Stromal cell of bone marrow (primary cell): ENCODE data around the gene PYGB.
A peak's percentile ranks its signal among the peaks of the same experiment; 100 is the strongest.
"Not testable (repeated sequence)": the region's sequence is repeated elsewhere in the genome, so short reads cannot be mapped to it uniquely, and the experiment has no call there.

ENCODE experiments used
- DNase-seq: peaks from one replicate; pipeline ENCODE4 v3.0.0-alpha.2; 2012; ENCODE audit warnings: low read depth

Gene PYGB

DNA sequence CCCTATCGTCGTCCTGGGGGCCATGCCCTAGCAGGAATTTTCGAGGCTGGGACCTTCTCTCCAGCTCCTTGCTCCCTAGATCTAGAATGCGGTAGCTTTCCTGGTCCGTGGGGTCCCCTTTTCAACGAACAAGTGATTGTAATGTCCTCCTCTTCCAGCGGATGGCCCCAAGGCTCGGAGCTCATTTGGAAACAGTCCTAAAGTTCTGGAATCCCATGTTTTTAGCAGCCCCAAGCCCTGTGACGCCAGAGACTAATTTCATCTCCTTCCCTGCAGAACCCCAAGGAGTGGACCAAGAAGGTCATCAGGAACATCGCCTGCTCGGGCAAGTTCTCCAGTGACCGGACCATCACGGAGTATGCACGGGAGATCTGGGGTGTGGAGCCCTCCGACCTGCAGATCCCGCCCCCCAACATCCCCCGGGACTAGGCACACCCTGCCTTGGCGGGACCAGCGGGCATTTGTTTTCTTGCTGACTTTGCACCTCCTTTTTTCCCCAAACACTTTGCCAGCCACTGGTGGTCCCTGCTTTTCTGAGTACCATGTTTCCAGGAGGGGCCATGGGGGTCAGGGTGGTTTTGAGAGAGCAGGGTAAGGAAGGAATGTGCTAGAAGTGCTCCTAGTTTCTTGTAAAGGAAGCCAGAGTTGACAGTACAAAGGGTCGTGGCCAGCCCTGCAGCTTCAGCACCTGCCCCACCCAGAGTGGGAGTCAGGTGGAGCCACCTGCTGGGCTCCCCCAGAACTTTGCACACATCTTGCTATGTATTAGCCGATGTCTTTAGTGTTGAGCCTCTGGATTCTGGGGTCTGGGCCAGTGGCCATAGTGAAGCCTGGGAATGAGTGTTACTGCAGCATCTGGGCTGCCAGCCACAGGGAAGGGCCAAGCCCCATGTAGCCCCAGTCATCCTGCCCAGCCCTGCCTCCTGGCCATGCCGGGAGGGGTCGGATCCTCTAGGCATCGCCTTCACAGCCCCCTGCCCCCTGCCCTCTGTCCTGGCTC is 48.5 kb downstream of the PYGB start:
- peak; percentile 23 for DNase-seq

DNA sequence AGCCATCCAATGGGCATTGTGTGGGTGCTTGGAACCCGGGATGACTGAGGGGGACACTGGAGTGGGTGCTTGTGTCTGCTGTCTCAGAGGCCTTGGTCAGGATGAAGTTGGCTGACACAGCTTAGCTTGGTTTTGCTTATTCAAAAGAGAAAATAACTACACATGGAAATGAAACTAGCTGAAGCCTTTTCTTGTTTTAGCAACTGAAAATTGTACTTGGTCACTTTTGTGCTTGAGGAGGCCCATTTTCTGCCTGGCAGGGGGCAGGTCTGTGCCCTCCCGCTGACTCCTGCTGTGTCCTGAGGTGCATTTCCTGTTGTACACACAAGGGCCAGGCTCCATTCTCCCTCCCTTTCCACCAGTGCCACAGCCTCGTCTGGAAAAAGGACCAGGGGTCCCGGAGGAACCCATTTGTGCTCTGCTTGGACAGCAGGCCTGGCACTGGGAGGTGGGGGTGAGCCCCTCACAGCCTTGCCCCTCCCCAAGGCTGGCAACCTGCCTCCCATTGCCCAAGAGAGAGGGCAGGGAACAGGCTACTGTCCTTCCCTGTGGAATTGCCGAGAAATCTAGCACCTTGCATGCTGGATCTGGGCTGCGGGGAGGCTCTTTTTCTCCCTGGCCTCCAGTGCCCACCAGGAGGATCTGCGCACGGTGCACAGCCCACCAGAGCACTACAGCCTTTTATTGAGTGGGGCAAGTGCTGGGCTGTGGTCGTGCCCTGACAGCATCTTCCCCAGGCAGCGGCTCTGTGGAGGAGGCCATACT is 49.4 kb downstream of the PYGB start:
- DNase-seq: no peak

DNA sequence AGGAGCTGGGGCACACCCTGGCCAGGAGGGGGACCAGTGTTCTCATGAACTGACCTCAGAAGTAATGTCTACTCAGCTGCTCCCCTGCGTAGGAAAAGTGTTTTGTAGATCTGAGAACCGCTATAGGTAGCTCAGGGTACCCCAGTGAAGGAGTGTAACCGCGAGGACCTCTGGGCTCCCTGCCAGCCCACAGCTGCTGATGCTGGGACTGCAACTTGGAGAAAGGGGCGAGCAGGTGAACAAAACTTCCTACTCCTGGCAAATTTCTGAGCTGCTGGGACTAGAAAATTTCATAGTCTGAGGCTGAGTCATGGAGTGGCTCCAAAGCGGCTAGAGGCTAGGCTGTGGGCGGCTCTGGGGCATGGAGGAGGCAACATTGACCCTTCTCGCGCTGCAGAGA is 51.9 kb downstream of the PYGB start:
- DNase-seq: no peak

DNA sequence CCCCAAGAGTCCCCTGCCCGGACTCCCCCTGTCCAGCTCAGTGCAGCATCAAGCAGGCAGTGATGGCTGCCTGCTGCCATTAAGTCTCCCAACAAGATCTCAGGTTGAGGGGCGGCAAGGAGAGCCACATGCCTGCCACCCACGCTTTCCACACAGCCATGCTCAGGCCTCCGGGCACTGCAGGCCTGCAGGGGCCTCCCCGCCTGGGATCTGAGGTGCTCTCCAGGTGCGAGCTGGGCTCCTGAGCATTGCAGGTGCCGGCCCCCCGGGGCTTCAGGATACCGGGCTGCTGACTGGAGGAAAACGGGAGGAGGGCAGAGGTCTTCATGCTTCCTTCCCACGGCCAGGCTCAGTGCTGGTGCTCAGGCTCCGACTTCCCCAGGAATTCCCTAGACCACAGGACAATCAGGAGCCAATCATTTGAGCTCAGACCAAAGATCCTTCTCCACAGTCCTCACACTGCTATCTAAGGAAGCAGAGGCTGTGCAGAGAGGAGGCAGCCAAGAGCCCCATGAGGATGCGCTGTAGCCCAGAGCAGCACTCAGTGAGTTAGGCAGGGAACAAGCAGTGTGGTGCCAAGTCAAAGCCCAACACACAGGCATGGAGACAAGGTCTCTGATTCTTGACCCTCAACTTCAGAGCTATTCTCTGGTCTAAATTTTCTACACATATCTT is 52.7 kb downstream of the PYGB start:
- DNase-seq: no peak

DNA sequence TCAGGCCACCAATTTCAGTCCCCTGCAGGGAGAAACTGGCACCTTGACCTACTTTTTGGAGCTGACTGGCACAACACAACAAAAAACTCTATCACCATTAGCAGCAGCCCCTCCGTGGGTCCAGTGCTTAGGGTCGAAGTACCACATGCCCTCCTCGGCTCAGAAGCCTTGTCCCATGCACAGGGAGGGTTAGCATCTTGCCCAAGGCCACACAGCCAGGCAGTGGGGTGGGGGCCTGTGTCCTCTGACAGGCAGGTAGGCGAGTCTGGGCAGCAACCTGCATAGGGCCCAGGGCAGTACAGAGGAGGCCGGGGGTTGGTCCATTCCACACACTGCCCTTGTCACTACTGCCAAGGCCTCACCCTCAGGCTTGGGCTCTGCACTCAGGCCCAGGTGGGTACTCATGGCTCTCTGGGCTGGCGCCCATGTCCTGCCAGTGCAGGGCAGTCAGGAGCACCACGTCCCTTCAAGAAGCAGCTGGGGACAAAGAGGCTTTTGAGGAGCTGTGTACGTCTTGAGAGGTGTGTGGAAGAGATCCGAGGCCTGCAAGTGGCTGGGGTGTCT is 53.6 kb downstream of the PYGB start:
- DNase-seq: no peak

DNA sequence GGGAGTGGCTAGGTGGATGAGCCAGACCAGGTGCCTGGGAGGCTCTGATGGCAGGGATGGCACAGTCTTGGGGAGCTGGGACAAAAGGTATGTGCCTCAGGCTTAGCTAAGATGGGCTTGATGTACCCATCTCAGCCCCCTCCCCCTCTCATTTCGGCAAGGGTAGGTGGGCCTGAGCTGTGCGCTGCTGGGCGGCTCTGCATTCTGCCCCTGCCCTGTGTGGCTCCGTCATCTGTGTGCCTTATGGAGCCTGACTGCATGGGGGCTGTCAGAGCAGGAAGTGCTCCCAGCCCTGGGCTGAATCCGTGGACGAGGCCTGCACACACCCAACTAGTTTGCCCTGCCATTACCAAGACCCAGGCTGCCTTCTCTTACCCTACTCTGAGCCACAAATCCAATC is 54.7 kb downstream of the PYGB start:
- no peak for DNase-seq

DNA sequence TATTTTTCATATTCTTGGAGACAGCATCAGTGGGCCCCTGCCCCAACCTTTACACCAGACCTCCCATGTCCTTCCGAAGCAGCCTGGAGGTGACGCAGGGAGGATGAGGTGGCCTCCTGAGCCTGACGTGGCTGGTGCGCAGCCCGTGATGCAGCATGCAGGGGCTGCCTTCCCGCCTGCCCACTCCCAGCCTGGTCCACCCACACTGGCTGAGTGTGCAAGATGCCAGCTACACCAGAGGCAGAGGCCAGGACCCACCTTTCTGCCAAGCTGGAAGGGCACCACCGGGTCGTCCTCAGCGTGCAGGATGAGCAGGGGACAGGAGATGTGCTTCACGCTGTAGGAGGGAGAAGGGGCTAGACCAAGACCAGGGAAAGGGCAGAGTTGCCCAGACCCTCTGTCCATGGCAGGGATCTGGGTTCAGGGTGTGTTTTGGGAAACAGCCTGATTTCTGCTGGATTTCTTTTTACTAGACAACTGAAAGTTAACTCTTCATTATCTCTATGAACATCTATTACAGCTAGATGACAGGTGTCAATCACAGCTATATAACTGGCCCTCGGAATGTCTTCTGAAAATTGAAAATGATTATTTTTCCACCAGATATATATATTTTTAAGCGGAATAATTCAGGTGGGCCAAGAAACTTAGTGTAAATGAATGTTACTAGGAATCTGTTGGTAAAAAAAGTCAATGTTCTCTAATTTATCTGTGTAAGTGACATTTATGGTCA is 55.6 kb downstream of the PYGB start:
- DNase-seq: no peak

DNA sequence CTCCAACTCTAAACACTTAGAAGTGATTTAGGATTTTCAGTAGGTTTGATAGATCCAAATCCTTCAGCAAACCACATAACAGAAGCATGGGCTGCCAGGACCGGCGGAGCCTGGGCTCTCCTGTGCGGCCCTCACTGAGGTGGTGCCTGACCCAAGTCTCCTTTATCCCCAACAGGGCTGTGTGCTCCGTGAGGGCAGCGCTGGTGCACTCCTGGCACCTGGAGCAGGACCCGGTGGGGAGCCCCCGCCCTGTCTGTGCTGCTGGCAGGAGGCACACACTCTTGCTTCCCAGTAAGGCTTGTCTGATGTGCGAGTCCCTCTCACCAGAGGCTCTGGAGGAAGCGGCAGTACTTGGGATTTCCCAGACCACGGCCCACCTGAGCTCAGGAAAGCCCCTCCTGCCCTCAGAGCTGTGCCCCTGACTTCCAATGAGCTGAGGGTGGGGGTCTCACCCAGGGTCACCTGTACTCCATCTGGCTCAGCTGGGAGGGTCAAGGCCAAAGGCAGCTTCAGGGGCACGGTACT is 56.2 kb downstream of the PYGB start:
- no peak for DNase-seq

DNA sequence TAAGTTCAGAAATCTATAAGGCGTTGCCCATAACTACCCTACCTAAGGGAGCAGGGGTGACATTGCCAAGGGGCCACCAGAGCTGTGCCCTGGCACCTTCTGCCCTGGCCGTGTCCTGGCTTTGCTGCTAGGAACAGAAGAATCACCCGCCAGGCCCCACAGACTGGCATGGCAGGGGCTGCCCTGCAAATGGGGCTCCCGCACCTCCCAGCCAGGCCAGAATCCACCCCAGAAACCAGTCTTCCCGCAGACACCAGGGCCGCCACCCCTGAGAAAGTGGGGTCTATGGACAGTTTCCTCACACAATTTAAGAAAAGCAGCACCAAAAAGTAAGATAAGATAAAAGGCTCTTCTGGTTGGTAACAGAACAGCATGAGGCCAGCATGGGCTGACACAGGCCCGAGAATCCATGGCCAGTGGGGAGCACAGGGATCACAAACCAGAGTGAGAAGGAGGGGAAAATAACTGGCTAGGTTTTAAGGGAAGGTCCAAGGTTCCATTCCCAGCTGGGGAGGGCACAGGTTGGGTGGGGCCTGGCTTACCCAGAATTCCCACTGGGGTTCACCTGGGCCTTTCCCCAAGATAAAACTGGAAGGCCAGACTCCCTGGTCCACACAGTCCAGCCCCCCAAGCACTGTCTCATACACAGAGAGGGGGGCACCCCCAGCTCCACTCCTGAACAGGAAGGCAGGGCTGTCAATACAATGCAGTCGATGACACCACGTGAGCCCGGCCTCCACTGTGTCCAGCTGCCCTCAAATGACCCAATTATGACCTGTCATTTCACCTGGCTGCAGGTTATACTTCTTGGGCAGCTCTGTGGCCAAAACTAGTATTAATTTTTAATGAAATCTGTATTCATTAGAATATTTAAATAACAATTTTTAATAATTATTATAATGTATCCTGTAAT is 59.4 kb downstream of the PYGB start:
- no peak for DNase-seq

DNA sequence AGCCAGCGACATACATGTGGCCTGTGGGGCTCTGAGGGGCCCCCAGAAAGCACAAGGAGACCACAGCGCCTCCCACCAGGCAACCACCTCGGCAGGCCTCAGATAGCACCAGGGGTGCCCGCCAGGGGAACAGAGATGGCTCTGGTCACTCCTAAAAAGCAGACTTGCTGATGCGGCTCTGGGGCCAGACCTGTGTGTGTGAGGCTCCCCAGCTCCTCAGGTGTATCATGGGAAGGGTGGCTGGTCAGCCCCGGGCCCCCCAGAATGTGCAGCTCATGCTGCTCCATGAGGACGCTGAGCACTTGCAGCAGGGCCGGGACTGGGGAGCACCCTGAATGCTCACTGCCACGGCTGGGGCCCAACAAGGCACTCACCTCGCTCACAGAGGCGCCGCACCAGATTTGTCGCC is 60.2 kb downstream of the PYGB start:
- DNase-seq: no peak

DNA sequence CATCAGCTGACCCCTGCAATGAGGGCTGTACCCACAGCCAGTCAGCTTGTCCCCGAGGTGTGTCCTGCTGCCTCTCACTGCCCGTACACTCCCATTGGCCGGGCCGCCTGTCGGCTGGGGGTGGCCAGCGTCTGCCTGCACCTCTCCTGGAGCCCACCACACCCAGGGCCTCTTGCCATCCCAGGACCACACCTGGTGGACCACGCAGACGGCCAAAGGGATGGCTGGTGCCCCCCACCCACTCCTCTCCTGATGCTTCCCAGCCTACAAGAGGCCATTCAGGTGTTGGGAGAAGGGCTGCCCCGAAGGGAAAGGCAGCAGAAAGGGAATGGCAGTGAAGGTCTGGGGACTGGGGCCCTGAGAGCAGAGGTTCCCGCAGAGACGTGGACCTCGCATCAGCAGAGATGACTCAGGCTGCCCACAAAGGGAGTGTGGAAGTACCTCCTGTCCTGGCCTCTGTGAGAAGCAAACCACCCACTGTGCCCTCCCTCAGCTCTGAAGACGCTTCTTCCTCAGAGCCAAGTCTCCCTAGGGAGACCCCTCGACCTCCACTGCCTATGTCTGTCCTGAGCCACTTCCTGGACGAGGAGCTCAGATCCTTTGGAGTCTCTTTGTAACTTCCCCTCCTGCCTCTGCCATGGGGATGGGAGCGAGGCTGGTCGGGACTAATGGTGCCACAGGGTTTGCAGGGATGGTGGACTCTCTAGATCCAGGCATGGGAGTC is 60.9 kb downstream of the PYGB start:
- peak; percentile 31 for DNase-seq

DNA sequence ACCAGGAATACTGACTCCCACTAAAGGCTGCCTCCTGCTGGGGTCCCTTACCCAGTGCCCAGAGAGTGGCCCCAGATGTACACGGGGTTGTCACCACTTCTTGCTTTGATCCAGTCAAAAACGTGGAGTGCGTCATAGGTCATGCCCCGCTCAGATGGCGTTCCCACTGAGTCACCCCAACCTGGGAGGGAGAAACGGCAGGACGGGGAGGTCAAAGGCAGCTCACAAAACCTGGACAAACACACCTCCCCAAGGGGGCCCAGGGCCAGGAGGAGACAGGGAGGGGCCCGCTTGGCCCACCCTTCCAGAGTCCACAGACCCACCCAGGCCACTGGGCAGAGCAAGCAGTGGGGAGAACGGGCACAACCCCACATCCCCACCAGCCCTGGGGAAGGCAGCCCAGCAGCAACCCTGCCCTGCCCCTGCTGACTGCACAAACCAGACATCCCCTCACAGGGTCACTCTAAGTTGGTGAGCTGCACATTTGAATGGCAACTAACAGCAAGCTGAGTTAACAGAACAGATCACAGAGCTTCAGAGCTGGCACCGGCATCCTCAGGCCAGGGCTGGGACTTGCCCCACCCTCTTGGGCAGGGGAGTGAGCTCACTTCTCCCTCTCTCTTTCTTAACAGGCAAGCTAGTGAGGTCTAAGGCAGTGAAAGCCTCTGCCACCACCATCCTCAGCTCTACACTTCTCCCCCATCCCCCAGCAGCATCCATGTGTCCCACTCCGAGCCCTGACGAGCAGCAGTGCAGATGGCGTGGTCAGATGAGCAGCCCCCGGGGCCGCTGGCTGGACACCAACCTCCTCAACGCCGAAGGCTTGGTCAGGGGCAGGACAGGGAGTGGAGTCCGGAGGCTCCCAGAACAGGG is 61.7 kb downstream of the PYGB start:
- DNase-seq: peak; percentile 82

DNA sequence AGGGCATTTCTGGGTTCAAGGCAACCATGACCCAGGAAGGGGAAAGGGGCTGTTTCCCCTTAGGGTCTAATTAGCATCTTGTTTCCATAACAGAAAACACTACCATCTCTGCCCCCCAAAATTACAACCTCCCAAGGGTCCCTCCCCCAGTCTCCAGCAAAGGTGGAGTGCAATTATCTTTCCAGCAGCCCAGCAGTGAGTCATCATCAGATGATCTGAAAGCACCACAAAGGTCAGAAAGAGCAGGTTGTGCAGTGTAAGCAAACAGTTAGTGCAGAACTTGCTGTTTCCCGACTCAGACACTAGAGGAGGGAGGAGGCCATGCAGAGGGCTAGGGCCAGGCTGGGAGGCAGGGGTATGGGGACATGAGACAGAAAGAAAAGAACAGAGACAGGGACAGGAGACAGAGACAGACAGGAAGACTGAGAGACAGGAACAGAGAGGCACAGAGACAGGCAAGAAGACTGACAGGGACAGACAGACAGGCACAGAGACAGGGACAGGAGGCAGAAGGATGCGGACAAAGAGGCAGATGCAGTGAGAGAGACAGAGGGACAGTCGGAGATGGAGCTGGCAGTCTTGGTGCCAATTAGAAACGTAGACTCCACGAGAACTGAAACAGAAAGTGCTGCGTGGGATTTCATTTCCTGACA is 62.5 kb downstream of the PYGB start:
- peak; percentile 90 for DNase-seq

DNA sequence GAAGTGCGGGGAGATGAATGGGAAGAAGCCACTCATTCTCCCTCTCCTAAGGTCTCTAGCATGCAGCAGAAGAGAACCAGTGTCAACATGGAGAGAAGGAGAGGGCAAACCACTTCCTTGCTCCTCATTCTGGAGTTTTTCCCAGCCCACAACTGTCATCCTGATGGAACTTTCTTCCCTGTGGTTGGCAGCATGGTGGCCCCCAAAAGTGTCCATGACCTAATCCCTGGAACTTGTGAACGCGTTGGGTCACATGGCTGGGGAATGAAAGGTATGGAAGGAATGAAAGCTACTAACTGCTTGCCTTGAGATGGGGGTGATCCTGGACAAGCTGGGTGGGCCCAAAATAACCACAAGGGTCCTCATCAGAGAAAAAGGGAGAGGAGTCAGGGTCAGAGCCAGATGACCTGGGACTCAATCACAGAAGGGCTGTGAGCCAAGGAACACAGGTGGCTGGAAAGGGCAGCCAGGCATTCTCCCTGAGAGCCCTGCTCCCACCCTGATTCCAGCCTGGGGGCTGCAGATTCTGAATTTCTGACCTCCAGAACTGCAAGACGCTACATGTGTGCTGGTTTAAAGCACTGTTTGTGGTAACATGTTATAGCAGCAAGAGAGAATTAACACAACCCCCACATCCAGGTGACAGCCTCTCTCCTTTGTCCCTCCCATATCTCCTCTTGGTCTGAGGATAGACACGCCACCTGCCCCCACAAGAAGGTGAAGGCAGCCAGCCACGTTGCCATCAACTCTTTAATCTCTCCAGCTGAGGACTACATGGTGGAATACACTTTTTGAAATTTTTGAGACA is 63.2 kb downstream of the PYGB start:
- DNase-seq: peak; percentile 59

DNA sequence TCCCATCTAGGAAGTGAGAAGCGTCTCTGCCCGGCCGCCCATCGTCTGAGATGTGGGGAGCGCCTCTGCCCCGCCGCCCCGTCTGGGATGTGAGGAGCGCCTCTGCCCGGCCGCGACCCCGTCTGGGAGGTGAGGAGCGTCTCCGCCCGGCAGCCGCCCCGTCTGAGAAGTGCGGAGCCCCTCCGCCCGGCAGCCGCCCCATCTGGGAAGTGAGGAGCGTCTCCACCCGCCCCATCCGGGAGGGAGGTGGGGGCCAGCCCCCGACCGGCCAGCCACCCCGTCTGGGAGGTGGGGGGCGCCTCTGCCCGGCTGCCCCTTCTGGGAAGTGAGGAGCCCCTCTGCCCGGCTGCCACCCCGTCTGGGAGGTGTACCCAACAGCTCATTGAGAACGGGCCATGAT is 64.8 kb downstream of the PYGB start:
- DNase-seq: not testable (repeated sequence)

DNA sequence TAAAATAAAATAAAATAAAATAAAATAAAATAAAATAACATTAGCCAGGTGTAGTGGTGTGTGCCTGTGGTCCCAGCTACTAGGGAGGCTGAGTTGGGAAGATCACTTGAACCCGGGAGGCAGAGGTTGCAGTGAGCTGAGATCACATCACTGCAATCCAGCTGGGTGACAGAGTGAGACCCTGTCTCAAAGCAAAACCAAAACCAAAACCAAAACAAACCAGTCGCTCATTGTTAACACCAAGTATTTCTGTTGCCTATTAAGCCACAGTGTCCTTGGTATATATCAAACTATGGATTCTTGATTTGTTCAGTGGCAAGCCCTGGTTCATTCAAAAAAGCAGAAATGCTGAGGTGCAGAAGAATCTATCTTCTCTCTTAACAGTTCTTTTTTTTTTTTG is 65.7 kb downstream of the PYGB start:
- DNase-seq: no peak
